ENCODE results near the gene VIL1.

VIL1 gene

GRCh38 chr2:218435003-218435982 lies 16.4 kb downstream of the VIL1 start:
- TF ChIP-seq YY1 (IDR thresholded peaks at IDR 0.05; ENCODE audit: insufficient read depth, insufficient read length) (no peak), ZNF274 (IDR thresholded peaks at IDR 0.05; ENCODE audit: low read depth, low read length) (no peak), SUZ12 (IDR thresholded peaks at IDR 0.05; ENCODE audit: extremely low read depth, insufficient read depth, insufficient read length) (no peak)
- Histone ChIP-seq H3K4me3 (ENCODE audit: insufficient read length, low read depth) (no peak overlapping the region), H3K36me3 (ENCODE audit: insufficient read depth, insufficient read length, low read length) (no peaks in the 10 kb centered on the region), H3K4me1 (ENCODE audit: insufficient read depth, insufficient read length) (peaks cover 7% of the 10 kb centered on the region), H3K9me3 (ENCODE audit: insufficient read depth, low read length) (no peaks in the 10 kb centered on the region), H3K27me3 (ENCODE audit: insufficient read depth, insufficient read length) (no peaks in the 10 kb centered on the region), H3K9ac (ENCODE audit: insufficient read length, low read depth) (no peak overlapping the region)
- no peak for DNase-seq (ENCODE audit: low read depth, low spot score)

DNA sequence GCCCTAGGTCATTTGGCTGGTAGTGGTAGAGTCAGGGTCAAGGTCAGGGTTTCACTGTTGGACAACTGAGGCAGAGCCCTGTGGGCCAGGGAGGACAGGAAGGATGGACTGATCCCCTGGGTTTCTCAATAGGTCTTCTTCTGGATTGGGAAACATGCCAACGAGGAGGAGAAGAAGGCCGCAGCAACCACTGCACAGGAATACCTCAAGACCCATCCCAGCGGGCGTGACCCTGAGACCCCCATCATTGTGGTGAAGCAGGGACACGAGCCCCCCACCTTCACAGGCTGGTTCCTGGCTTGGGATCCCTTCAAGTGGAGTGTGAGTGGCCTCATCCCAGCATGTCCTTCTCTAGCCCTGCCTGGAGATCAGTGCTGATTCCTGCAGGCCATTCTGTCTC lies 18.1 kb downstream of the VIL1 start:
- peaks cover 7% of the 10 kb centered on the region for H3K4me1 ChIP-seq (ENCODE audit: insufficient read depth, insufficient read length)
- H3K9ac ChIP-seq (ENCODE audit: insufficient read length, low read depth): no peak overlapping the region
- H3K36me3 ChIP-seq (ENCODE audit: insufficient read depth, insufficient read length, low read length): no peaks in the 10 kb centered on the region
- no peak overlapping the region for H3K4me3 ChIP-seq (ENCODE audit: insufficient read length, low read depth)
- no peaks in the 10 kb centered on the region for H3K27me3 ChIP-seq (ENCODE audit: insufficient read depth, insufficient read length)
- TF ChIP-seq YY1 (IDR thresholded peaks at IDR 0.05; ENCODE audit: insufficient read depth, insufficient read length) (no peak), ZNF274 (IDR thresholded peaks at IDR 0.05; ENCODE audit: low read depth, low read length) (no peak), SUZ12 (IDR thresholded peaks at IDR 0.05; ENCODE audit: extremely low read depth, insufficient read depth, insufficient read length) (no peak)
- DNase-seq (ENCODE audit: low read depth, low spot score): no peak
- no peaks in the 10 kb centered on the region for H3K9me3 ChIP-seq (ENCODE audit: insufficient read depth, low read length)

- Histone ChIP-seq H3K9me3 (ENCODE audit: insufficient read depth, low read length) (no peaks in the 10 kb centered on the region), H3K4me1 (ENCODE audit: insufficient read depth, insufficient read length) (peaks cover 7% of the 10 kb centered on the region), H3K4me3 (ENCODE audit: insufficient read length, low read depth) (no peak overlapping the region), H3K27me3 (ENCODE audit: insufficient read depth, insufficient read length) (no peaks in the 10 kb centered on the region), H3K9ac (ENCODE audit: insufficient read length, low read depth) (no peak overlapping the region), H3K36me3 (ENCODE audit: insufficient read depth, insufficient read length, low read length) (no peaks in the 10 kb centered on the region)
- DNase-seq (ENCODE audit: low read depth, low spot score): no peak
- TF ChIP-seq ZNF274 (IDR thresholded peaks at IDR 0.05; ENCODE audit: low read depth, low read length): no peak
- no peak for TF ChIP-seq YY1 (IDR thresholded peaks at IDR 0.05; ENCODE audit: insufficient read depth, insufficient read length)
- no peak for TF ChIP-seq SUZ12 (IDR thresholded peaks at IDR 0.05; ENCODE audit: extremely low read depth, insufficient read depth, insufficient read length)
These were observed 19.0 kb downstream of the VIL1 start for GRCh38 chr2:218437969-218438368.

DNA sequence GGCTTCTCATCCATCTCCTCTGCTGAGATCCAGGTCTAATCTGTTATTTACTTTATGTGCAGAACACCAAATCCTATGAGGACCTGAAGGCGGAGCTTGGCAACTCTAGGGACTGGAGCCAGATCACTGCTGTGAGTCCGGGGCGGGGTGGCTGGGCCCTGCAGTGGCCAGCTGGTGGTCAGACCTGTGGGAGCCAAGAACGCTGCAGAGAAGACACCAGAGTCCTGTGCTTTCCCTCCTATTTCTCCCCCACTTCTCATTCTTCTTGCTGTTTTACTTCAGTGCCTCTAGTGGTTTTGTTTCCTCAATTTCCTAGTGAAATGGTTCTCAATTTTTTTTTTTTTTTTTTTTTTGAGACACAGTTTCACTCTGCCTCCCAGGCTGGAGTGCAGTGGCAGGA lies 19.7 kb downstream of the VIL1 start:
- no peak for DNase-seq (ENCODE audit: low read depth, low spot score)
- Histone ChIP-seq H3K27me3 (ENCODE audit: insufficient read depth, insufficient read length) (no peaks in the 10 kb centered on the region), H3K4me3 (ENCODE audit: insufficient read length, low read depth) (no peak overlapping the region), H3K36me3 (ENCODE audit: insufficient read depth, insufficient read length, low read length) (no peaks in the 10 kb centered on the region), H3K9me3 (ENCODE audit: insufficient read depth, low read length) (no peaks in the 10 kb centered on the region), H3K4me1 (ENCODE audit: insufficient read depth, insufficient read length) (peaks cover 7% of the 10 kb centered on the region), H3K9ac (ENCODE audit: insufficient read length, low read depth) (no peak overlapping the region)
- TF ChIP-seq YY1 (IDR thresholded peaks at IDR 0.05; ENCODE audit: insufficient read depth, insufficient read length): no peak
- TF ChIP-seq SUZ12 (IDR thresholded peaks at IDR 0.05; ENCODE audit: extremely low read depth, insufficient read depth, insufficient read length): no peak
- no peak for TF ChIP-seq ZNF274 (IDR thresholded peaks at IDR 0.05; ENCODE audit: low read depth, low read length)

- TF ChIP-seq SUZ12 (IDR thresholded peaks at IDR 0.05; ENCODE audit: extremely low read depth, insufficient read depth, insufficient read length): no peak
- no peak for TF ChIP-seq YY1 (IDR thresholded peaks at IDR 0.05; ENCODE audit: insufficient read depth, insufficient read length)
- no peak for TF ChIP-seq ZNF274 (IDR thresholded peaks at IDR 0.05; ENCODE audit: low read depth, low read length)
- H3K4me1 ChIP-seq (ENCODE audit: insufficient read depth, insufficient read length): no peaks in the 10 kb centered on the region
- DNase-seq (ENCODE audit: low read depth, low spot score): no peak
- peaks cover 33% of the 10 kb centered on the region for H3K36me3 ChIP-seq (ENCODE audit: insufficient read depth, insufficient read length, low read length)
- no peaks in the 10 kb centered on the region for H3K27me3 ChIP-seq (ENCODE audit: insufficient read depth, insufficient read length)
- H3K4me3 ChIP-seq (ENCODE audit: insufficient read length, low read depth): no peak overlapping the region
- no peak overlapping the region for H3K9ac ChIP-seq (ENCODE audit: insufficient read length, low read depth)
- no peaks in the 10 kb centered on the region for H3K9me3 ChIP-seq (ENCODE audit: insufficient read depth, low read length)
These were observed 25.9 kb downstream of the VIL1 start for GRCh38 chr2:218444692-218445357.

GRCh38 chr2:218445602-218446001 lies 26.7 kb downstream of the VIL1 start:
- H3K27me3 ChIP-seq (ENCODE audit: insufficient read depth, insufficient read length): no peaks in the 10 kb centered on the region
- H3K4me3 ChIP-seq (ENCODE audit: insufficient read length, low read depth): no peak overlapping the region
- no peaks in the 10 kb centered on the region for H3K4me1 ChIP-seq (ENCODE audit: insufficient read depth, insufficient read length)
- no peak overlapping the region for H3K9ac ChIP-seq (ENCODE audit: insufficient read length, low read depth)
- no peak for DNase-seq (ENCODE audit: low read depth, low spot score)
- no peaks in the 10 kb centered on the region for H3K9me3 ChIP-seq (ENCODE audit: insufficient read depth, low read length)
- TF ChIP-seq YY1 (IDR thresholded peaks at IDR 0.05; ENCODE audit: insufficient read depth, insufficient read length): no peak
- H3K36me3 ChIP-seq (ENCODE audit: insufficient read depth, insufficient read length, low read length): peaks cover 40% of the 10 kb centered on the region

- Histone ChIP-seq H3K4me1 (ENCODE audit: insufficient read depth, insufficient read length) (no peaks in the 10 kb centered on the region), H3K27me3 (ENCODE audit: insufficient read depth, insufficient read length) (no peaks in the 10 kb centered on the region), H3K36me3 (ENCODE audit: insufficient read depth, insufficient read length, low read length) (peaks cover 43% of the 10 kb centered on the region), H3K9me3 (ENCODE audit: insufficient read depth, low read length) (no peaks in the 10 kb centered on the region), H3K4me3 (ENCODE audit: insufficient read length, low read depth) (no peak overlapping the region), H3K9ac (ENCODE audit: insufficient read length, low read depth) (no peak overlapping the region)
- TF ChIP-seq YY1 (IDR thresholded peaks at IDR 0.05; ENCODE audit: insufficient read depth, insufficient read length): no peak
- no peak for TF ChIP-seq ZNF274 (IDR thresholded peaks at IDR 0.05; ENCODE audit: low read depth, low read length)
- no peak for TF ChIP-seq SUZ12 (IDR thresholded peaks at IDR 0.05; ENCODE audit: extremely low read depth, insufficient read depth, insufficient read length)
- no peak for DNase-seq (ENCODE audit: low read depth, low spot score)
These were observed 27.6 kb downstream of the VIL1 start for GRCh38 chr2:218446547-218446946.
